ENCODE measurements around the gene DCAF17.

DNA sequence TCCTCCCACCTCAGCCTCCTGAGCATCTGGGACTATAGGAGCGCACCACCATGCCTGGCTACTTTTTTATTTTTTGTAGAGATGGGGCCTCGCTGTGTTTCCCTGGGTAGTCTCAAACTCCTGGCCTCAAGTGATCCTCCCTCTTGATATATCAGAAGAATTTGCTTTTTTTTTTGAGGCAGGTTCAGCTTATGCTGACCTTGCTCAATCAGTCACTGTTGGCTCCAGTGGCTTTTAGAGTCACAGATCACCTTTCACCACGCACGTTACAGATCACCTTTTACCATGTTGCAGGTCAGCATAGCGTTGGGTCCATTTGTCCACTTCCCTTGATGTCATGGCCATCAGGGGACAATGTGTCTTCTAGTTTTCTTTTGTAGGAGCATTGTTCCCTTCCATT is 36.1 kb downstream of the DCAF17 start:
- TF ChIP-seq, protein P1, sequence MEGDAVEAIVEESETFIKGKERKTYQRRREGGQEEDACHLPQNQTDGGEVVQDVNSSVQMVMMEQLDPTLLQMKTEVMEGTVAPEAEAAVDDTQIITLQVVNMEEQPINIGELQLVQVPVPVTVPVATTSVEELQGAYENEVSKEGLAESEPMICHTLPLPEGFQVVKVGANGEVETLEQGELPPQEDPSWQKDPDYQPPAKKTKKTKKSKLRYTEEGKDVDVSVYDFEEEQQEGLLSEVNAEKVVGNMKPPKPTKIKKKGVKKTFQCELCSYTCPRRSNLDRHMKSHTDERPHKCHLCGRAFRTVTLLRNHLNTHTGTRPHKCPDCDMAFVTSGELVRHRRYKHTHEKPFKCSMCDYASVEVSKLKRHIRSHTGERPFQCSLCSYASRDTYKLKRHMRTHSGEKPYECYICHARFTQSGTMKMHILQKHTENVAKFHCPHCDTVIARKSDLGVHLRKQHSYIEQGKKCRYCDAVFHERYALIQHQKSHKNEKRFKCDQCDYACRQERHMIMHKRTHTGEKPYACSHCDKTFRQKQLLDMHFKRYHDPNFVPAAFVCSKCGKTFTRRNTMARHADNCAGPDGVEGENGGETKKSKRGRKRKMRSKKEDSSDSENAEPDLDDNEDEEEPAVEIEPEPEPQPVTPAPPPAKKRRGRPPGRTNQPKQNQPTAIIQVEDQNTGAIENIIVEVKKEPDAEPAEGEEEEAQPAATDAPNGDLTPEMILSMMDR (IDR thresholded peaks at IDR 0.05) = no peak
- TF ChIP-seq POLR2A (IDR thresholded peaks at IDR 0.05) = no peak

Data from prostate gland (tissue), 2 donors.